Neuronal stem cell (in vitro differentiated cells): ENCODE measurements around the gene LCA5.

Experiments
- DNase-seq: peaks from one replicate; pipeline ENCODE4 v3.0.0-alpha.2; 2013; ENCODE audit warnings: low spot score
- H2AFZ ChIP-seq: one replicate; pipeline ENCODE4 v1.6.1; 2013; ENCODE audit warnings: mild to moderate bottlenecking, low read length, inconsistent platforms
- H2AK5ac ChIP-seq: 2 replicates; pipeline ENCODE4 v1.6.1; 2013; ENCODE audit warnings: low read depth, mild to moderate bottlenecking, inconsistent platforms, low read length, moderate library complexity, mixed read lengths
- H2BK120ac ChIP-seq: 2 replicates; pipeline ENCODE4 v1.6.1; 2013; ENCODE audit warnings: low read depth, mild to moderate bottlenecking, inconsistent platforms, low read length, moderate library complexity, mixed read lengths
- H2BK12ac ChIP-seq: one replicate; pipeline ENCODE4 v1.6.1; 2013; ENCODE audit warnings: low read length, inconsistent platforms
- H2BK15ac ChIP-seq: 2 replicates; pipeline ENCODE4 v1.6.1; 2013; ENCODE audit warnings: mild to moderate bottlenecking, low read length, inconsistent platforms, mixed read lengths
- H2BK5ac ChIP-seq: one replicate; pipeline ENCODE4 v1.6.1; 2013; ENCODE audit warnings: inconsistent platforms, mild to moderate bottlenecking, low read length, moderate library complexity
- H3K14ac ChIP-seq: one replicate; pipeline ENCODE4 v1.6.1; 2013; ENCODE audit warnings: low read length, inconsistent platforms
- H3K18ac ChIP-seq: 2 replicates; pipeline ENCODE4 v1.6.1; 2013; ENCODE audit warnings: low read length, inconsistent platforms
- H3K23ac ChIP-seq: 2 replicates; pipeline ENCODE4 v1.6.1; 2013; ENCODE audit warnings: low read depth, mild to moderate bottlenecking, mixed read lengths, low read length, inconsistent platforms; ENCODE audit not compliant: poor library complexity
- H3K27ac ChIP-seq: replicated peaks from 3 replicates; pipeline ENCODE4 v1.5.1; 2013; ENCODE audit warnings: low read length, inconsistent platforms
- H3K27me3 ChIP-seq, 3 experiments: 2 replicates each; pipeline ENCODE4 v1.6.1; 2013; ENCODE audit warnings: low read length in 3 of 3, mild to moderate bottlenecking in 2 of 3, inconsistent platforms in 1 of 3, low read depth in 1 of 3, mixed read lengths in 1 of 3, moderate library complexity in 1 of 3; ENCODE audit not compliant: control insufficient read depth in 3 of 3, insufficient read depth in 3 of 3
- H3K36me3 ChIP-seq, 2 donors: replicated peaks in 1 of 2; 2 replicates each; pipeline ENCODE4 v1.6.1; 2013; ENCODE audit warnings: low read length in 2 of 2; ENCODE audit not compliant: control insufficient read depth in 2 of 2, insufficient read depth in 2 of 2
- H3K4ac ChIP-seq: 2 replicates; pipeline ENCODE4 v1.6.1; 2013; ENCODE audit warnings: inconsistent platforms, mild to moderate bottlenecking, low read length, moderate library complexity
- H3K4me1 ChIP-seq, 2 donors: 1 replicate in 1 of 2; 2 replicates in 1 of 2; pipeline ENCODE4 v1.6.1; 2013; ENCODE audit warnings: low read length in 2 of 2, low read depth in 1 of 2; ENCODE audit not compliant: control insufficient read depth in 2 of 2, insufficient read depth in 1 of 2
- H3K4me2 ChIP-seq: one replicate; pipeline ENCODE4 v1.6.1; 2013; ENCODE audit warnings: mild to moderate bottlenecking, low read length, inconsistent platforms; ENCODE audit not compliant: insufficient read depth, poor library complexity, severe bottlenecking
- H3K4me3 ChIP-seq, 2 donors: 2 replicates each; pipeline ENCODE4 v1.5.1; 2013; ENCODE audit warnings: low read length in 2 of 2, mild to moderate bottlenecking in 2 of 2, inconsistent platforms in 1 of 2, moderate library complexity in 1 of 2
- H3K79me1 ChIP-seq: one replicate; pipeline ENCODE4 v1.6.1; 2013; ENCODE audit warnings: low read depth, mild to moderate bottlenecking, inconsistent platforms, low read length, moderate library complexity
- H3K9ac ChIP-seq: one replicate; pipeline ENCODE4 v1.6.1; 2013; ENCODE audit warnings: mild to moderate bottlenecking, low read depth, low read length, inconsistent platforms; ENCODE audit not compliant: poor library complexity
- H3K9me3 ChIP-seq, 2 donors: replicated peaks in 1 of 2; 2 replicates each; pipeline versions ENCODE3 to v1.6.1; 2013; ENCODE audit warnings: low read length in 2 of 2, mild to moderate bottlenecking in 2 of 2, inconsistent platforms in 1 of 2, low read depth in 1 of 2, mixed read lengths in 1 of 2, moderate library complexity in 1 of 2; ENCODE audit not compliant: control insufficient read depth in 2 of 2, insufficient read depth in 1 of 2
- H4K8ac ChIP-seq: one replicate; pipeline ENCODE4 v1.6.1; 2013; ENCODE audit warnings: low read depth, mild to moderate bottlenecking, inconsistent platforms, low read length, moderate library complexity
- H4K91ac ChIP-seq: one replicate; pipeline ENCODE4 v1.6.1; 2013; ENCODE audit warnings: low read length, low read depth, mild to moderate bottlenecking, inconsistent platforms; ENCODE audit not compliant: poor library complexity
- WGBS, 2 donors: extraction: QIAGEN DNeasy Blood & Tissue Kit; methylation state at CpG; one replicate each; pipeline ENCODE4 v1.1.7; 2013; ENCODE audit warnings: missing lambda C conversion rate in 2 of 2, mixed read lengths in 1 of 2; ENCODE audit not compliant: insufficient read length in 2 of 2, insufficient replicate concordance in 1 of 2; ENCODE audit errors: extremely low coverage in 2 of 2; 5-methylcytosine and 5-hydroxymethylcytosine counted together

Gene LCA5

GRCh38 chr6:79465381-79465780, 71.8 kb downstream of the LCA5 start:
- Histone ChIP-seq H3K14ac (no peak overlapping the region), H2BK120ac (no peak overlapping the region), H2AFZ (no peak overlapping the region), H3K9me3 (peaks cover 0 to 3% of the 10 kb centered on the region in 2 donors), H2BK5ac (no peak overlapping the region), H4K8ac (no peak overlapping the region), H2AK5ac (no peak overlapping the region), H3K18ac (no peak overlapping the region), H3K27ac (no peak overlapping the region), H3K9ac (no peak overlapping the region), H4K91ac (no peak overlapping the region), H3K36me3 (no peaks in the 10 kb centered on the region), H3K4me2 (no peak overlapping the region), H3K4me3 (no peak overlapping the region), H3K79me1 (no peaks in the 10 kb centered on the region), H3K27me3 (no peaks in the 10 kb centered on the region), H2BK15ac (no peak overlapping the region), H3K4ac (no peak overlapping the region), H3K23ac (no peak overlapping the region), H2BK12ac (no peak overlapping the region), H3K4me1 (no peaks in the 10 kb centered on the region)
- no CpG with 5 or more reads among the region's 4 CpGs for WGBS, 2 donors
- no peak for DNase-seq

- H3K27ac ChIP-seq = no peak overlapping the region
- H3K23ac ChIP-seq = no peak overlapping the region
- no peaks in the 10 kb centered on the region for H3K36me3 ChIP-seq
- H3K4me2 ChIP-seq = no peak overlapping the region
- H4K91ac ChIP-seq = no peak overlapping the region
- H3K9me3 ChIP-seq = peaks cover 0 to 2% of the 10 kb centered on the region in 2 donors
- no peak overlapping the region for H3K4me3 ChIP-seq
- no peak overlapping the region for H3K9ac ChIP-seq
- no peak overlapping the region for H3K14ac ChIP-seq
- no peaks in the 10 kb centered on the region for H3K4me1 ChIP-seq
- H2AFZ ChIP-seq = no peak overlapping the region
- H2AK5ac ChIP-seq = no peak overlapping the region
- no peak overlapping the region for H2BK12ac ChIP-seq
- H3K18ac ChIP-seq = no peak overlapping the region
- no peak overlapping the region for H4K8ac ChIP-seq
- H3K27me3 ChIP-seq = no peaks in the 10 kb centered on the region
- H3K4ac ChIP-seq = no peak overlapping the region
- H3K79me1 ChIP-seq = no peaks in the 10 kb centered on the region
- H2BK15ac ChIP-seq = no peak overlapping the region
- DNase-seq = peak; percentile 17
- no CpG with 5 or more reads among the region's 4 CpGs for WGBS, 2 donors
- no peak overlapping the region for H2BK5ac ChIP-seq
- H2BK120ac ChIP-seq = no peak overlapping the region
Observed at GRCh38 chr6:79463621-79464050, 73.6 kb downstream of the LCA5 start.

- Histone ChIP-seq H3K36me3 (no peaks in the 10 kb centered on the region), H3K4me3 (no peak overlapping the region), H2AK5ac (no peak overlapping the region), H3K9me3 (peaks cover 0 to 2% of the 10 kb centered on the region in 2 donors), H3K4ac (no peak overlapping the region), H2AFZ (no peak overlapping the region), H3K27ac (no peak overlapping the region), H4K91ac (no peak overlapping the region), H3K27me3 (no peaks in the 10 kb centered on the region), H2BK5ac (no peak overlapping the region), H3K18ac (no peak overlapping the region), H3K14ac (no peak overlapping the region), H3K23ac (no peak overlapping the region), H3K79me1 (no peaks in the 10 kb centered on the region), H2BK12ac (no peak overlapping the region), H3K4me1 (no peaks in the 10 kb centered on the region), H4K8ac (no peak overlapping the region), H2BK15ac (no peak overlapping the region), H3K9ac (no peak overlapping the region), H3K4me2 (no peak overlapping the region), H2BK120ac (no peak overlapping the region)
- WGBS, 2 donors = no CpG with 5 or more reads among the region's 3 CpGs
- no peak for DNase-seq
Observed at GRCh38 chr6:79461205-79461604, 76.0 kb downstream of the LCA5 start.

GRCh38 chr6:79455446-79455845, 81.8 kb downstream of the LCA5 start:
- H4K8ac ChIP-seq = no peak overlapping the region
- H2BK5ac ChIP-seq = no peak overlapping the region
- DNase-seq = no peak
- no peak overlapping the region for H2BK15ac ChIP-seq
- H3K4me3 ChIP-seq = no peak overlapping the region
- no peak overlapping the region for H3K14ac ChIP-seq
- no peaks in the 10 kb centered on the region for H3K9me3 ChIP-seq
- no peak overlapping the region for H2AFZ ChIP-seq
- no CpG with 5 or more reads among the region's 1 CpG for WGBS, 2 donors
- H3K27me3 ChIP-seq = no peaks in the 10 kb centered on the region
- no peak overlapping the region for H2BK12ac ChIP-seq
- H3K4me2 ChIP-seq = no peak overlapping the region
- H3K4me1 ChIP-seq = peaks cover 2 to 6% of the 10 kb centered on the region in 2 donors
- no peak overlapping the region for H2AK5ac ChIP-seq
- H3K9ac ChIP-seq = no peak overlapping the region
- no peak overlapping the region for H3K4ac ChIP-seq
- H3K79me1 ChIP-seq = no peaks in the 10 kb centered on the region
- H3K18ac ChIP-seq = no peak overlapping the region
- H4K91ac ChIP-seq = no peak overlapping the region
- no peak overlapping the region for H2BK120ac ChIP-seq
- no peak overlapping the region for H3K27ac ChIP-seq
- H3K36me3 ChIP-seq = no peaks in the 10 kb centered on the region
- no peak overlapping the region for H3K23ac ChIP-seq
